K562 (cell line): ENCODE measurements around the gene CYP11A1. TPM values are rescaled to one million over a fixed set of nuclear protein-coding genes. Genes with fewer than 3 reads are reported as not detected.
A peak's percentile ranks its signal among the peaks of the same experiment; 100 is the strongest.

ENCODE experiments used
- ATAC-seq: fragments of 200-7000 bp; cut with Tn5 transposase; 3 replicates; pipeline ENCODE4 v1.9.1; 2020; ENCODE audit warnings: moderate library complexity
- BruUV-seq: library from RNA; stranded (reverse); fragments of 400-500 nt; replicated peaks from 2 replicates; lab custom pipeline; 2021; lab: Mats Ljungman, UMichigan
- CTCF ChIA-PET: fragments of 300-600 bp; formaldehyde crosslinking; extraction: SDS; loops from one replicate; lab custom pipeline; 2021; ENCODE audit warnings: low intra/inter-chr PET ratio; lab: Yijun Ruan, JAX
- POLR2A ChIA-PET: fragments of 300-600, 350-650 bp; sonication (Branson Sonifier 250); formaldehyde crosslinking; extraction: SDS; loops from one replicate; lab custom pipeline; 2021; ENCODE audit warnings: antibody characterized with exemption, inconsistent platforms; lab: Yijun Ruan, JAX
- DNase-seq, 4 experiments: peaks; one replicate each; pipeline versions ENCODE4 v3.0.0 to v3.0.0-alpha.2; 2011 to 2018; ENCODE audit warnings: low spot score in 3 of 4, mixed read lengths in 3 of 4; ENCODE audit errors: extremely low read depth in 1 of 4
- FAIRE-seq: peaks from 2 replicates; lab custom pipeline; 2011; peaks lifted over from hg19 to GRCh38; lab: Jason Lieb, UNC
- H2AFZ ChIP-seq: 2 replicates; pipeline ENCODE4 v1.6.0; 2011; ENCODE audit warnings: low read depth, low read length, control low read depth, inconsistent platforms
- H3K27ac ChIP-seq: fragments of 200-600 bp; 3 replicates; pipeline ENCODE4 v1.8.0; 2011; ENCODE audit warnings: low read depth, mild to moderate bottlenecking, control low read depth, inconsistent platforms, low read length, moderate library complexity, mixed read lengths; ENCODE audit errors: extremely low read depth
- H3K27me3 ChIP-seq, 2 experiments: fragments of 300-600 bp in 1 of 2; 2 replicates in 1 of 2; 3 replicates in 1 of 2; pipeline versions ENCODE4 v1.6.0 to v1.8.0; 2011; ENCODE audit warnings: inconsistent platforms in 2 of 2, low read length in 2 of 2, mild to moderate bottlenecking in 1 of 2, mixed read lengths in 1 of 2, moderate library complexity in 1 of 2; ENCODE audit not compliant: control insufficient read depth in 2 of 2, insufficient read depth in 2 of 2
- H3K36me3 ChIP-seq: fragments of 300-600 bp; 3 replicates; pipeline ENCODE4 v1.8.0; 2011; ENCODE audit warnings: mild to moderate bottlenecking, low read length, inconsistent platforms; ENCODE audit not compliant: control insufficient read depth, insufficient read depth
- H3K4me1 ChIP-seq, 2 experiments: fragments of 200-600 bp in 1 of 2; replicated peaks in 1 of 2; 2 replicates in 1 of 2; 3 replicates in 1 of 2; pipeline versions ENCODE4 v1.5.1 to v1.8.0; 2011; ENCODE audit warnings: inconsistent platforms in 2 of 2, low read length in 2 of 2, mild to moderate bottlenecking in 1 of 2, mixed read lengths in 1 of 2, moderate library complexity in 1 of 2; ENCODE audit not compliant: control insufficient read depth in 2 of 2, insufficient read depth in 2 of 2
- H3K4me2 ChIP-seq: 2 replicates; pipeline ENCODE4 v1.6.1; 2011; ENCODE audit warnings: low read length, control low read depth, inconsistent platforms, mixed read lengths; ENCODE audit not compliant: insufficient read depth
- H3K4me3 ChIP-seq: fragments of 200-600 bp; sonication (generic), shearing (Covaris generic); 2 replicates; pipeline ENCODE4 v1.5.1; 2016; ENCODE audit warnings: control low read depth, inconsistent platforms
- H3K79me2 ChIP-seq: fragments of 200-600 bp; 3 replicates; pipeline ENCODE4 v1.8.0; 2011; ENCODE audit warnings: low read length, inconsistent platforms; ENCODE audit not compliant: control insufficient read depth, insufficient read depth
- H3K9ac ChIP-seq, 2 experiments: 2 replicates each; pipeline versions ENCODE4 v1.6.0 to v1.6.1; 2011; ENCODE audit warnings: low read depth in 2 of 2, low read length in 2 of 2, control low read depth in 1 of 2, inconsistent platforms in 1 of 2, mild to moderate bottlenecking in 1 of 2, mixed read lengths in 1 of 2; ENCODE audit not compliant: insufficient read depth in 1 of 2
- H3K9me1 ChIP-seq: one replicate; pipeline ENCODE4 v1.6.0; 2011; ENCODE audit warnings: inconsistent platforms, mild to moderate bottlenecking, low read length, moderate library complexity; ENCODE audit not compliant: control insufficient read depth, insufficient read depth
- H3K9me3 ChIP-seq: replicated peaks from 2 replicates; pipeline ENCODE4 v1.5.1; 2011; ENCODE audit warnings: low read depth, low read length, inconsistent platforms; ENCODE audit not compliant: control insufficient read depth, insufficient read depth
- H4K20me1 ChIP-seq: replicated peaks from 2 replicates; pipeline ENCODE4 v1.6.1; 2011; ENCODE audit warnings: low read length, inconsistent platforms, mixed read lengths; ENCODE audit not compliant: control insufficient read depth, insufficient read depth
- CBFA2T2 ChIP-seq: fragments of 450-650 bp; conservative IDR thresholded peaks from 2 replicates; pipeline ENCODE4 v1.6.1; 2017; ENCODE audit warnings: mild to moderate bottlenecking
- CSDE1 ChIP-seq, 2 experiments: fragments of 450-650 bp; IDR thresholded peaks; 2 replicates each; pipeline ENCODE4 v1.6.1; 2016; ENCODE audit warnings: mild to moderate bottlenecking in 1 of 2
- ETS2 ChIP-seq: IDR thresholded peaks from 2 replicates; pipeline ENCODE4 v1.6.1; 2016; ENCODE audit warnings: borderline replicate concordance, missing genetic modification characterization, mild to moderate bottlenecking, moderate library complexity, missing compliant biosample characterization; ENCODE audit not compliant: poor library complexity, severe bottlenecking
- MBD2 ChIP-seq: sonication (generic); IDR thresholded peaks from 2 replicates; pipeline ENCODE4 v1.6.1; 2016; ENCODE audit warnings: low read depth, borderline replicate concordance
- NELFE ChIP-seq: IDR thresholded peaks from 2 replicates; pipeline ENCODE4 v1.6.1; 2011; ENCODE audit warnings: mild to moderate bottlenecking; ENCODE audit not compliant: insufficient read depth, insufficient read length
- NFRKB ChIP-seq: fragments of 450-650 bp; IDR thresholded peaks from 2 replicates; pipeline ENCODE4 v1.6.1; 2016; ENCODE audit warnings: low read depth
- PCBP1 ChIP-seq: fragments of 200-400 bp; formaldehyde crosslinking; IDR thresholded peaks from 2 replicates; pipeline ENCODE4 v1.6.1; 2018; ENCODE audit warnings: mild to moderate bottlenecking, low read depth, low read length; ENCODE audit not compliant: poor library complexity, severe bottlenecking
- POLR2H ChIP-seq: IDR thresholded peaks from 2 replicates; pipeline ENCODE4 v1.6.1; 2016; ENCODE audit warnings: missing genetic modification characterization, low read depth, mild to moderate bottlenecking, control low read depth, missing compliant biosample characterization, moderate library complexity
- RBM15 ChIP-seq: fragments of 200-400 bp; formaldehyde crosslinking; IDR thresholded peaks from 2 replicates; pipeline ENCODE4 v1.6.1; 2018; ENCODE audit warnings: mild to moderate bottlenecking, low read length, moderate library complexity; ENCODE audit not compliant: insufficient read depth
- RFX1 ChIP-seq: fragments of 450-650 bp; IDR thresholded peaks from 2 replicates; pipeline ENCODE4 v1.6.1; 2016; ENCODE audit warnings: mild to moderate bottlenecking, moderate library complexity
- SRSF9 ChIP-seq: fragments of 200-400 bp; formaldehyde crosslinking; IDR thresholded peaks from 2 replicates; pipeline ENCODE4 v1.6.1; 2017; ENCODE audit warnings: low read depth, low read length, borderline replicate concordance
- SUPT5H ChIP-seq: fragments of 450-650 bp; IDR thresholded peaks from 2 replicates; pipeline ENCODE4 v1.6.1; 2016
- U2AF2 ChIP-seq: fragments of 200-400 bp; formaldehyde crosslinking; optimal IDR thresholded peaks from 2 replicates; pipeline ENCODE3; 2017; ENCODE audit warnings: low read depth, mild to moderate bottlenecking, low read length
- WGBS: fragments of 100-300 bp; shearing (Covaris generic); methylation state at CpG from one replicate; pipeline ENCODE4 v1.1.6; 2016; ENCODE audit warnings: low coverage, mixed read lengths; ENCODE audit not compliant: insufficient coverage; ENCODE audit errors: missing lambda C conversion rate; 5-methylcytosine and 5-hydroxymethylcytosine counted together
- in situ Hi-C: fragments of 300-500 bp; cut with MboI; formaldehyde crosslinking; loops from 4 replicates; pipeline ENCODE4 v1.15.0; 2018; ENCODE audit warnings: inconsistent platforms, mixed read lengths
- intact Hi-C: fragments of 100-400 bp; cut with micrococcal nuclease; formaldehyde crosslinking; loops from 2 replicates; pipeline ENCODE4 v1.14.2; 2022
- polyA plus RNA-seq, 8 experiments: library from polyadenylated mRNA; depleted of rRNA in 4 of 8; stranded (reverse) in 5 of 8; unstranded in 3 of 8; fragments of >200 nt; fragmentation: Nextera tagmentation in 2 of 8; fragmentation: Illumina TruSeq in 1 of 8; extraction: Ambion mirVana in 2 of 8; extraction: Trizol in 1 of 8; gene quantifications; 2 replicates each; pipeline versions ENCODE4 v1.2.1 to v1.2.3, GENCODE V29; 2011 to 2014; ENCODE audit warnings: inconsistent platforms in 1 of 8, missing spikeins in 1 of 8
- total RNA-seq, 7 experiments: library from RNA; depleted of rRNA in 6 of 7; stranded (reverse); fragments of >200 nt in 6 of 7; fragmentation: Illumina TruSeq in 2 of 7; extraction: Trizol in 2 of 7; gene quantifications; 2 replicates each; pipeline versions ENCODE4 v1.2.1 to v1.2.3, GENCODE V29; 2011 to 2021; ENCODE audit warnings: low replicate concordance in 1 of 7
- TF ChIP-seq, protein P1 (sequence below): fragments of 450-650 bp; IDR thresholded peaks from 2 replicates; pipeline ENCODE4 v1.6.1; 2016; ENCODE audit warnings: mild to moderate bottlenecking
- TF ChIP-seq, protein P2 (sequence below): sonication (generic); formaldehyde crosslinking; IDR thresholded peaks from 2 replicates; pipeline ENCODE4 v1.5.0; 2020; ENCODE audit warnings: missing genetic modification reagents
- TF ChIP-seq, protein P3 (sequence below), 2 experiments: fragments of 450-650 bp in 1 of 2; sonication (generic) in 1 of 2; formaldehyde crosslinking in 1 of 2; IDR thresholded peaks in 1 of 2; conservative IDR thresholded peaks in 1 of 2; 2 replicates each; pipeline versions ENCODE4 v1.6.1 to v1.8.1; 2016 to 2023; ENCODE audit warnings: mild to moderate bottlenecking in 2 of 2, moderate library complexity in 2 of 2, inconsistent platforms in 1 of 2, missing genetic modification reagents in 1 of 2

CYP11A1 gene
- total and polyA plus RNA-seq, 9 of the 15 experiments (the other 6 are each of a cell fraction or from before 2014, with no cell fraction given) = 0.06 to 0.24 (median 0.10) TPM; not detected in 4

DNA sequence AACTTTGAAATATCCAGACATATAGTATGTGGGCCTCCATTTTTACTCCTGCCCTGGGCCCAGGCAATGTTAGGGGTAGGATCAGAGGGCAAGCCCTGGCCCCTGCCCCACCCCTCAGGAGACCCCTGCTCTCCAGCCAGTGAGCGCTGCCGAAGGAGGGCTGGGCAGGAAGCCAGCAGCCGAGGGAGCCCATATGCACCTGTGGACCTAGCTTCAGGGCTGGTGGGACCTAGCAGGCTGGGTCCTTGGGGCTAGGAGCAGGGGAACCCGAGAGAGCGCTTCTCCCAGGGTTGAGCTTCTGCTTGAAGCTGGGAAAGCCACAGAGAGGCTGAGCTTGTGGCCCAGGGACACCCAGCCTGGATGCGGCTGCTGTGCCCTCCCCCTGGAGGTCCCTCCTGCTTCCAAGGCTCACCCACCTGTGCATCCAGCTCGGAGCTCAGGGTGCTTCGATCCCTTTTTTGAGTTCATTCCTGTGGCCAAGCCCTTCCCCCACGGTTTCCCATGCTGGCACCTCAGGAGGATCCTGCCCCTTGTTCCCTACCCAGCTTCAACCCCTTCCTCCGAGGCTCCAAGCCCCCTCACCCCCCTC, 21.0 kb upstream of the CYP11A1 start (continued):
- TF ChIP-seq, protein P1, sequence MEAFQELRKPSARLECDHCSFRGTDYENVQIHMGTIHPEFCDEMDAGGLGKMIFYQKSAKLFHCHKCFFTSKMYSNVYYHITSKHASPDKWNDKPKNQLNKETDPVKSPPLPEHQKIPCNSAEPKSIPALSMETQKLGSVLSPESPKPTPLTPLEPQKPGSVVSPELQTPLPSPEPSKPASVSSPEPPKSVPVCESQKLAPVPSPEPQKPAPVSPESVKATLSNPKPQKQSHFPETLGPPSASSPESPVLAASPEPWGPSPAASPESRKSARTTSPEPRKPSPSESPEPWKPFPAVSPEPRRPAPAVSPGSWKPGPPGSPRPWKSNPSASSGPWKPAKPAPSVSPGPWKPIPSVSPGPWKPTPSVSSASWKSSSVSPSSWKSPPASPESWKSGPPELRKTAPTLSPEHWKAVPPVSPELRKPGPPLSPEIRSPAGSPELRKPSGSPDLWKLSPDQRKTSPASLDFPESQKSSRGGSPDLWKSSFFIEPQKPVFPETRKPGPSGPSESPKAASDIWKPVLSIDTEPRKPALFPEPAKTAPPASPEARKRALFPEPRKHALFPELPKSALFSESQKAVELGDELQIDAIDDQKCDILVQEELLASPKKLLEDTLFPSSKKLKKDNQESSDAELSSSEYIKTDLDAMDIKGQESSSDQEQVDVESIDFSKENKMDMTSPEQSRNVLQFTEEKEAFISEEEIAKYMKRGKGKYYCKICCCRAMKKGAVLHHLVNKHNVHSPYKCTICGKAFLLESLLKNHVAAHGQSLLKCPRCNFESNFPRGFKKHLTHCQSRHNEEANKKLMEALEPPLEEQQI = no peak
- no peak for TF ChIP-seq MBD2
- no peak for TF ChIP-seq ETS2
- TF ChIP-seq CBFA2T2 = no peak
- no peak for TF ChIP-seq POLR2H (tag)

DNA sequence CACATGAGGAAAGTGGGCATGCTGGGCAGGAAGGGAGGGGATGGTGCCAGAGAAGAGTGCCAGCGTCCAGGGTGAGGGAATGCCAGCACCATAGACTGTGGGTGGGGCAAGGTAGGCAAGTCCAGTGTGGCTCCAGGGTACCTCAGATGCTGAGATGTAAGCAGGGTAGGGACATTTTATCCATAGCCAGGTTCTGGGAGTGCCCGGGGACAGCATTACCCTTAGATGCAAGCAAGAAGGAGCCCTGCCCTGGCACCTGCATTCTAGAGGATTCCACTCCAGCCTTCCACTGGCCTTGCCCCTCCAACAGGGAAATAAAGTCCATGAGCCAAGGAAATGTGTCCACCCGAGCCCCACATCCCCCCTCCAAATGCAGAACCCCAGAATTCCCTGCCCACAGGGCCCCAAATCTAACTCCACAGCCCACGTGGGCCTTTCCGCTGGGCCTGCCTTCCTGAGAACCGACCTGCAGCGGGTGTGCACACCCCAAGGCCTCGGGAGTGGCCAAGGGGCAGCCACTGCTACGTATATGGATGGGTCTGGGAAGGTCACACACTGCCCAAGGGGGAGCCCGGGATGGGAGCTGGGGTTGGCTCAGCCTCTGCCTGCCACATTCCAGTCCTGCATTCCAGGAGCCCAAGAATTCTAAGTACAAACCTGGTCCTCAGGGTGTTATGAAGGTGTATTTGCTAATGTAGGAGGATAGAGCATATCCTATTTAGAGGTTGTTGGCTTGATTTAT, 20.3 kb upstream of the CYP11A1 start:
- intact Hi-C loops = no loop called here
- Histone ChIP-seq H3K9me3 (no peaks in the 10 kb centered on the region), H3K4me1 (peaks cover 73 to 92% of the 10 kb centered on the region in 2 experiments), H3K9ac (peak overlapping the region in 1 of 2 experiments; percentile 76; a peak in 2 of 4 replicates), H4K20me1 (no peaks in the 10 kb centered on the region), H3K27me3 (no peaks in the 10 kb centered on the region), H3K36me3 (no peaks in the 10 kb centered on the region), H3K27ac (no peak overlapping the region; the same call in 2 of the 3 replicates), H3K4me2 (no peak overlapping the region), H3K9me1 (no peaks in the 10 kb centered on the region), H2AFZ (peak overlapping the region; percentile 14; the same call in 1 of the 2 replicates), H3K79me2 (no peaks in the 10 kb centered on the region), H3K4me3 (no peak overlapping the region)
- CTCF ChIA-PET = no interaction called here
- POLR2A ChIA-PET = interaction anchor here (0.6 to 0.9 kb wide), 2 partner anchors 9 to 1238 kb away, joined by 4 to 5 read pairs; partner anchors contain the start of gene SNUPN
- BruUV-seq = no TSS peak
- no peak for FAIRE-seq
- in situ Hi-C loops = loop anchor here (5.0 kb wide), 2 partner anchors 50 to 235 kb away; no protein-coding TSS in a partner anchor
- no peak for ATAC-seq
- 73% methylated on average over 10 of the region's 10 CpGs for WGBS
- DNase-seq = no peak
- TF ChIP-seq SUPT5H (no peak), RBM15 (no peak), CSDE1 (IDR thresholded peaks at IDR 0.05) (no peak), NELFE (no peak), NFRKB (no peak), RFX1 (no peak), PCBP1 (no peak), SRSF9 (no peak), U2AF2 (no peak)
- TF ChIP-seq, protein P2, sequence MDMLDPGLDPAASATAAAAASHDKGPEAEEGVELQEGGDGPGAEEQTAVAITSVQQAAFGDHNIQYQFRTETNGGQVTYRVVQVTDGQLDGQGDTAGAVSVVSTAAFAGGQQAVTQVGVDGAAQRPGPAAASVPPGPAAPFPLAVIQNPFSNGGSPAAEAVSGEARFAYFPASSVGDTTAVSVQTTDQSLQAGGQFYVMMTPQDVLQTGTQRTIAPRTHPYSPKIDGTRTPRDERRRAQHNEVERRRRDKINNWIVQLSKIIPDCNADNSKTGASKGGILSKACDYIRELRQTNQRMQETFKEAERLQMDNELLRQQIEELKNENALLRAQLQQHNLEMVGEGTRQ = no peak
- TF ChIP-seq, protein P3, sequence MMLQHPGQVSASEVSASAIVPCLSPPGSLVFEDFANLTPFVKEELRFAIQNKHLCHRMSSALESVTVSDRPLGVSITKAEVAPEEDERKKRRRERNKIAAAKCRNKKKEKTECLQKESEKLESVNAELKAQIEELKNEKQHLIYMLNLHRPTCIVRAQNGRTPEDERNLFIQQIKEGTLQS (IDR thresholded peaks at IDR 0.05) = no peak
- TF ChIP-seq, protein P3 (CRISPR knock-in tag; conservative IDR thresholded peaks at IDR 0.05) = no peak
